T1000 (cell line): ENCODE data around the gene KLHL33.
A peak's percentile ranks its signal among the peaks of the same experiment; 100 is the strongest.

Experiments
- DNase-seq: peaks from one replicate; lab custom pipeline; 2025; ENCODE audit warnings: mixed read lengths; lab: John Stamatoyannopoulos, UW

Gene KLHL33

GRCh38 chr14:20416223-20416622 is 19.7 kb downstream of the KLHL33 start:
- no peak for DNase-seq

- no peak for DNase-seq
These were observed 20.2 kb downstream of the KLHL33 start for GRCh38 chr14:20415782-20416206.

- DNase-seq, result no peak
These were observed 22.3 kb downstream of the KLHL33 start for GRCh38 chr14:20413744-20414082.

GRCh38 chr14:20412876-20413743 is 22.9 kb downstream of the KLHL33 start, which contains the start of gene TEP1:
TSS of gene TEP1 (minus strand) at chr14:20413501. CDS start at chr14:20408439, 5,062 bp downstream.
- peak; percentile 77 for DNase-seq

- no peak for DNase-seq
These were observed 23.6 kb downstream of the KLHL33 start for GRCh38 chr14:20412411-20412810.

GRCh38 chr14:20409226-20409625 is 26.7 kb downstream of the KLHL33 start:
- no peak for DNase-seq

GRCh38 chr14:20403521-20403920 is 32.4 kb downstream of the KLHL33 start:
- no peak for DNase-seq

GRCh38 chr14:20400965-20401593 is 34.9 kb downstream of the KLHL33 start:
- DNase-seq, result no peak

GRCh38 chr14:20400589-20400964 is 35.4 kb downstream of the KLHL33 start:
- DNase-seq, result no peak

- no peak for DNase-seq
These were observed 38.5 kb downstream of the KLHL33 start for GRCh38 chr14:20397511-20397910.

GRCh38 chr14:20391505-20391904 is 44.5 kb downstream of the KLHL33 start:
- DNase-seq, result no peak

- no peak for DNase-seq
These were observed 47.8 kb downstream of the KLHL33 start for GRCh38 chr14:20388159-20388558.

- DNase-seq, result no peak
These were observed 48.4 kb downstream of the KLHL33 start for GRCh38 chr14:20387576-20387975.

- DNase-seq, result no peak
These were observed 49.6 kb downstream of the KLHL33 start for GRCh38 chr14:20386276-20386855.

GRCh38 chr14:20384886-20385285 is 51.1 kb downstream of the KLHL33 start:
- DNase-seq, result no peak

GRCh38 chr14:20384321-20384720 is 51.6 kb downstream of the KLHL33 start:
- DNase-seq, result no peak

GRCh38 chr14:20383636-20384035 is 52.3 kb downstream of the KLHL33 start:
- no peak for DNase-seq

- DNase-seq, result no peak
These were observed 52.9 kb downstream of the KLHL33 start for GRCh38 chr14:20383032-20383431.

- DNase-seq, result no peak
These were observed 53.4 kb downstream of the KLHL33 start for GRCh38 chr14:20382526-20382925.

- DNase-seq, result no peak
These were observed 54.6 kb downstream of the KLHL33 start for GRCh38 chr14:20381341-20381740.

GRCh38 chr14:20380681-20381080 is 55.3 kb downstream of the KLHL33 start:
- DNase-seq, result no peak

GRCh38 chr14:20379743-20380142 is 56.2 kb downstream of the KLHL33 start:
- no peak for DNase-seq

- DNase-seq, result no peak
These were observed 58.8 kb downstream of the KLHL33 start for GRCh38 chr14:20377171-20377570.
